Epithelial cell of proximal tubule (primary cell): ENCODE measurements around the gene DNAJC15. TPM values are rescaled to one million over a fixed set of nuclear protein-coding genes. Genes with fewer than 3 reads are reported as not detected.

Experiments used
- DNase-seq: peaks from one replicate; pipeline ENCODE4 v3.0.0-alpha.2; 2011; ENCODE audit warnings: low read depth
- H3K4me3 ChIP-seq: 2 replicates; pipeline ENCODE4 v1.5.1; 2011; ENCODE audit warnings: low read depth, mild to moderate bottlenecking, low read length
- CTCF ChIP-seq: conservative IDR thresholded peaks from 2 replicates; pipeline ENCODE4 v1.5.1; 2012; ENCODE audit warnings: low read depth, mild to moderate bottlenecking, low read length
- total RNA-seq: library from RNA; depleted of rRNA; stranded (reverse); fragments of >200 nt; gene quantifications from 2 replicates; pipeline ENCODE4 v1.2.3, GENCODE V29; 2015

Gene DNAJC15
- total RNA-seq, 1 donor from 2014 or later: 37.5 TPM

GRCh38 chr13:43086181-43086580, 62.8 kb downstream of the DNAJC15 start:
- DNase-seq: no peak
- H3K4me3 ChIP-seq: no peak overlapping the region
- TF ChIP-seq CTCF: no peak

GRCh38 chr13:43088093-43088511, 64.7 kb downstream of the DNAJC15 start:
- H3K4me3 ChIP-seq: no peak overlapping the region
- no peak for DNase-seq

GRCh38 chr13:43089912-43090498, 66.6 kb downstream of the DNAJC15 start:
- H3K4me3 ChIP-seq: no peak overlapping the region
- no peak for TF ChIP-seq CTCF
- DNase-seq: no peak

More at GRCh38 chr13:43088093-43088511, 64.7 kb downstream of the DNAJC15 start:
- no peak for TF ChIP-seq CTCF

- no peak for DNase-seq
- TF ChIP-seq CTCF: no peak
- H3K4me3 ChIP-seq: no peak overlapping the region
These were observed 71.5 kb downstream of the DNAJC15 start for GRCh38 chr13:43094901-43095300.

- DNase-seq: no peak
- H3K4me3 ChIP-seq: no peak overlapping the region
- no peak for TF ChIP-seq CTCF
These were observed 72.7 kb downstream of the DNAJC15 start for GRCh38 chr13:43095771-43096719.

GRCh38 chr13:43100667-43101066, 77.3 kb downstream of the DNAJC15 start:
- DNase-seq: no peak
- TF ChIP-seq CTCF: no peak

GRCh38 chr13:43102304-43102703, 78.9 kb downstream of the DNAJC15 start:
- DNase-seq: no peak
- no peak for TF ChIP-seq CTCF
- H3K4me3 ChIP-seq: no peak overlapping the region

More at GRCh38 chr13:43100667-43101066, 77.3 kb downstream of the DNAJC15 start:
- no peak overlapping the region for H3K4me3 ChIP-seq
